NCI-H774 (cell line): ENCODE data around the gene RBM19.

Experiments used
- DNase-seq: peaks from one replicate; lab custom pipeline; 2025; lab: John Stamatoyannopoulos, UW

Gene RBM19

DNA sequence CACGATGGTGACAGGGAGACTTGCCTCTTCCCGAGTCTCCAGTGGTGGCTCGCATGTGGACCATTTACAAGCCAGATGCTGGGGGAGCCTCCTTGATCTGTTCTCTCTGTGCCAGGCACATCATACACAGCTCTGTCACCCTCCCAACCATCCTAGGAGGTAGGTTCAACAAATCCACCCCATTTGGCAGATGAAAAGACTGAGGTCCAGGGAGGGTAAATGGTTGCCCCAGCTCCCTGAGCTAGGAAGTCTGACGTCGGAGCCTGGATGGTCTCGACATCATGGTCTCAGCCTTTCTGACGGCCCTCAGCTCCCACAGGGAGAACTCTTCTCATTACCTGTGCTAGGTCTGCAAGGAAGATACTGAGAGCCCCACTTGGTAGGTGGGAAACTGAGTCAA lies 189.6 kb downstream of the RBM19 start:
- no peak for DNase-seq

DNA sequence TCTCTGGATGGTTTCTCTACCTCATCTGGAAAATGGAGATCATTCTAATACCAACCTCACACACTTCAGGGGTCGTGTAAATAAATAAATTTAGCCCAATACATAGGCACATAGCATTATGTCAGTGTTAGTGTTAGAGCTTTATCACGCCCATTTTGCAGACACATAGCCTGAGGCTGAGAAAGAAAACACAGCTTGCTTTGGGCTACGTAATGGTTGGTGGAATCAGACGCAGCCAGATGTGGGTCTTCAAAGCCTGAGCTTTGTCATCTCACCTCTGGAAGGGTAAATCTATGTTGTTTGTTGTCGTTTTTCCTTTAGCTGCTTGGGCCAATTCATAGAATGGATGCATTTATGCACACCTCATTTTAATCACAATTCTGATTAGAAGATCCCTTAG lies 191.6 kb downstream of the RBM19 start:
- DNase-seq = no peak

DNA sequence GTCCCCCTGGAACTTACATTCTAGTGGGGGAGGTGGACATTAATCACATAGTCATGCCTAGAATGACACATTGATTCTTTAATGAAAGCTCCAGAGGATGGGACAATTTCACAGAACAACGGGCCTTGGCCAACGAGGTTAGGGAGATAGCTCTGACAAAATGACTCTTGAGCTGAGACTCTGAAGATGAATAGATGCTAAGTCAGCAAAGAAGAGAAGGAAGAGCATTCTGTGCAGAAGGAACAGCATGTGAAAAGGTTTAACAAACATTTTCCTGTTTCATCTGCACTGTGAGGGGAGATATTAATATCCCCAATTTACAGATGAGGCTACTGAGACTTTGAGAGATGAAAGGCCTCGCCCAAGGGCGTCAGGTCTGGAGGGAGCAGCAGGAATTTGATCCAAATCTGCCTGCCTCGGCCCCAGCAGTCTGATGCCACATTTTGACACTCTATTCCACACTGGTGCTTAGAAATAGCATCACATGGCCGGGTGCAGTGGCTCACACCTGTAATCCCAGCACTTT lies 193.6 kb downstream of the RBM19 start:
- no peak for DNase-seq

DNA sequence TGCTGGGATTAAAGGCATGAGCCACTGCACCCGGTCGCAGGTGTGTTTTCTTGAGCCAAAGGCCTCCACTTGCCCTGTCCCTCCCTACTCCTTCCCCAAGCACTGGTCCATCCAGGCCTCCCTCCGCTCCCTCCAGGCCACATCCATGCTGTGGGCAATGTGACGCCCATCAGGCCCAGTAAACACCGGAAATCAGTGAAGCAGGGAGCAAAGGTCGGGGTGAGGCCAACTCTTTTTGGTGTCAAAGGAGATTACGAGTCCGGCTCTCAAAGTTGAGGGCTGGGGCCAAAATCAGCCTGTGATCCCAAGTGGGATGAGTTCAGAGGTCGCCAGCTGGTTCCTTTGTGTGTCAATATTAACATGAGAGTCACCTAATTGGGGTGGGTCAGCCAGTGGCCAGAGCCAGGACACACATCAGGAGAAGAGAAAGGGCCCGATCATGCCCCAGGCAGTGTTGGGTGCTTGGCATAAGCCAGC lies 195.7 kb downstream of the RBM19 start:
- no peak for DNase-seq

DNA sequence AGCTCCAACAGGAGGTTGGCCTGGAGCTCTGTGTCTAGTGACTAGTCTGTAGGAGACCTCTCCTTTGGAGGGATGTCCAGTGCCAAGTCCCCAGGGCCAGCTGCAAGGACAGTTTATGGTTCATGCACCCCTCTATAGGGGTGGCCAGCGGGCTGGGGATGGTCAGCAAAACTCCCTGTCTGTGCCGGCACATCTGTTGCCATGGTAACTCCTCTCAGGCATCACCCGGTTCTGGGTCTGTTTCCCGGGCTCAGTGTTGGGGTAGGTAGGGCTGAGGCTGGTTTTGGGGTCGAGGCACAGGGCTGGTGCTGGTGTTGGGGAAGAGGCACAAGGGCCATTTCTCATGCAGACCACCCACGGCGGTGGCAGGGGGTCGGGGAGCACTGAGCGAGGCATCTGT lies 196.8 kb downstream of the RBM19 start:
- DNase-seq = no peak

DNA sequence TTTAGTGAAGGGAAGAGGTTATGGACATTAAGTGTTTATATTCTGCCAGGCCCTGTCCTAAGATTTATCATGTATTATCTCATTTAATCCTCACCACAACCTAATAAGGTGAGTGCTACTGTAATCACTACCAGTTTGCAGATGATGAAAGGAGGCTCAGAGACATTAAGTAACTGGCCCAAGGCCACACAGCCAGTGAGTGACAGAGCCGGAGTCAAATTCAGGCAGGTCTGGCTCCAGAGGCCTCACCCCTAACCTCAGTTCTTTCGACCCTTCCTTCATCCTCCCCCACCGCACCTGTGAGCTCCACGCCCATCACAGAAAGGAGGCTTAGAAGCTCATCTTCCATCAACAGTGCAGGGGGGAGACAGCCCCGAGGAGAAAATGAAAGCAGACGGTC lies 197.3 kb downstream of the RBM19 start:
- DNase-seq = no peak

DNA sequence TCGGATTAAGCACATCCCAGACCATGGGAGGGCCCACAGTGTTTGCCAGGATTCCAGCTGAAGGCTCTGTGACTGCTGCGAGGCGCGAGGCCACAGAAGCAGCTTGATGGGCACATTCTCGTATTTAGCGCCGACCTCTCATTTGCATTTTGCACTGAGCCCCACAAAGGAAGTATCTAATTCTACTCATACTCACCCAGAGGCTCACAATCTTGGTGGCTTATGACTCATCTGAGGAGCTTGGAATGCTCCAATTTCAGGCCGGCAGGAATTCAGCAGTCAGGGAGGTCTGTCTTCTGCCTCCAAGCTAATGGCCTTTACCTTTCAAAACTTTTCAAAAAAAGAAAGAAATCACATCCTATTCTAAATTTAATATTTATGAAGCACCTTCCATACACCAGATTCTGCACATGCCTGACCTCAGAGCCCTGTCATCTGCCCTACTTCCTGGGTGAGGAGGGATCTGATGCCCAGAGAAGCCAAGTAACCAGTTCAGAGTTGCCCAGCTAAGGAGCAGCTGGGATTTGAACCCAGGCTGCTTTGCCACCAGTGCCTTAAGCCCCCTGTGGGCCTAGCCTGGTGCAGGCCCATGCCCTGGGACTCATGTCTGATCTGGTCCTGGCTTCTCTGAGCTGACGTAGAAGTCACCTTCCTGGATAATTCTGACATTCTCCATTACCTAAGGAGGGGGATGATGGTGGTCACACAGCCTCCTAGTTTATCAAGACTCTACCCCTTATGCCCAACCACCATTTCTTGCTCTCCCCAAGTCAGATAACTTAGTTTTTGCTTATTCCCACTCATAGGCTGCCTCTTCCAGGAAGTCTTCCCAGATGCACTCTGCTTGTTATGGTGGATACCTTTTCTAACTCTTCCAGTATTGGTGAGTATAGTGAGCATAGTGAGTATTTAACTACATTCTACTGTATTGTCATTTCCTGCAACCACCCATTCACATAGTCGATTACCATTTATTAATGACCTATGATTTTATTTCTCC lies 198.9 kb downstream of the RBM19 start:
- DNase-seq = no peak
